Neuronal stem cell (in vitro differentiated cells): ENCODE measurements around the gene SV2A.

Experiments used
- DNase-seq: peaks from one replicate; pipeline ENCODE4 v3.0.0-alpha.2; 2013; ENCODE audit warnings: low spot score
- H2AFZ ChIP-seq: one replicate; pipeline ENCODE4 v1.6.1; 2013; ENCODE audit warnings: mild to moderate bottlenecking, low read length, inconsistent platforms
- H2AK5ac ChIP-seq: 2 replicates; pipeline ENCODE4 v1.6.1; 2013; ENCODE audit warnings: low read depth, mild to moderate bottlenecking, inconsistent platforms, low read length, moderate library complexity, mixed read lengths
- H2BK120ac ChIP-seq: 2 replicates; pipeline ENCODE4 v1.6.1; 2013; ENCODE audit warnings: low read depth, mild to moderate bottlenecking, inconsistent platforms, low read length, moderate library complexity, mixed read lengths
- H2BK12ac ChIP-seq: one replicate; pipeline ENCODE4 v1.6.1; 2013; ENCODE audit warnings: low read length, inconsistent platforms
- H2BK15ac ChIP-seq: 2 replicates; pipeline ENCODE4 v1.6.1; 2013; ENCODE audit warnings: mild to moderate bottlenecking, low read length, inconsistent platforms, mixed read lengths
- H2BK5ac ChIP-seq: one replicate; pipeline ENCODE4 v1.6.1; 2013; ENCODE audit warnings: inconsistent platforms, mild to moderate bottlenecking, low read length, moderate library complexity
- H3K14ac ChIP-seq: one replicate; pipeline ENCODE4 v1.6.1; 2013; ENCODE audit warnings: low read length, inconsistent platforms
- H3K18ac ChIP-seq: 2 replicates; pipeline ENCODE4 v1.6.1; 2013; ENCODE audit warnings: low read length, inconsistent platforms
- H3K23ac ChIP-seq: 2 replicates; pipeline ENCODE4 v1.6.1; 2013; ENCODE audit warnings: low read depth, mild to moderate bottlenecking, mixed read lengths, low read length, inconsistent platforms; ENCODE audit not compliant: poor library complexity
- H3K27ac ChIP-seq: replicated peaks from 3 replicates; pipeline ENCODE4 v1.5.1; 2013; ENCODE audit warnings: low read length, inconsistent platforms
- H3K27me3 ChIP-seq, 3 experiments: 2 replicates each; pipeline ENCODE4 v1.6.1; 2013; ENCODE audit warnings: low read length in 3 of 3, mild to moderate bottlenecking in 2 of 3, inconsistent platforms in 1 of 3, low read depth in 1 of 3, mixed read lengths in 1 of 3, moderate library complexity in 1 of 3; ENCODE audit not compliant: control insufficient read depth in 3 of 3, insufficient read depth in 3 of 3
- H3K36me3 ChIP-seq, 2 donors: replicated peaks in 1 of 2; 2 replicates each; pipeline ENCODE4 v1.6.1; 2013; ENCODE audit warnings: low read length in 2 of 2; ENCODE audit not compliant: control insufficient read depth in 2 of 2, insufficient read depth in 2 of 2
- H3K4ac ChIP-seq: 2 replicates; pipeline ENCODE4 v1.6.1; 2013; ENCODE audit warnings: inconsistent platforms, mild to moderate bottlenecking, low read length, moderate library complexity
- H3K4me1 ChIP-seq, 2 donors: 1 replicate in 1 of 2; 2 replicates in 1 of 2; pipeline ENCODE4 v1.6.1; 2013; ENCODE audit warnings: low read length in 2 of 2, low read depth in 1 of 2; ENCODE audit not compliant: control insufficient read depth in 2 of 2, insufficient read depth in 1 of 2
- H3K4me2 ChIP-seq: one replicate; pipeline ENCODE4 v1.6.1; 2013; ENCODE audit warnings: mild to moderate bottlenecking, low read length, inconsistent platforms; ENCODE audit not compliant: insufficient read depth, poor library complexity, severe bottlenecking
- H3K4me3 ChIP-seq, 2 donors: 2 replicates each; pipeline ENCODE4 v1.5.1; 2013; ENCODE audit warnings: low read length in 2 of 2, mild to moderate bottlenecking in 2 of 2, inconsistent platforms in 1 of 2, moderate library complexity in 1 of 2
- H3K79me1 ChIP-seq: one replicate; pipeline ENCODE4 v1.6.1; 2013; ENCODE audit warnings: low read depth, mild to moderate bottlenecking, inconsistent platforms, low read length, moderate library complexity
- H3K9ac ChIP-seq: one replicate; pipeline ENCODE4 v1.6.1; 2013; ENCODE audit warnings: mild to moderate bottlenecking, low read depth, low read length, inconsistent platforms; ENCODE audit not compliant: poor library complexity
- H3K9me3 ChIP-seq, 2 donors: replicated peaks in 1 of 2; 2 replicates each; pipeline versions ENCODE3 to v1.6.1; 2013; ENCODE audit warnings: low read length in 2 of 2, mild to moderate bottlenecking in 2 of 2, inconsistent platforms in 1 of 2, low read depth in 1 of 2, mixed read lengths in 1 of 2, moderate library complexity in 1 of 2; ENCODE audit not compliant: control insufficient read depth in 2 of 2, insufficient read depth in 1 of 2
- H4K8ac ChIP-seq: one replicate; pipeline ENCODE4 v1.6.1; 2013; ENCODE audit warnings: low read depth, mild to moderate bottlenecking, inconsistent platforms, low read length, moderate library complexity
- H4K91ac ChIP-seq: one replicate; pipeline ENCODE4 v1.6.1; 2013; ENCODE audit warnings: low read length, low read depth, mild to moderate bottlenecking, inconsistent platforms; ENCODE audit not compliant: poor library complexity
- WGBS, 2 donors: extraction: QIAGEN DNeasy Blood & Tissue Kit; methylation state at CpG; one replicate each; pipeline ENCODE4 v1.1.7; 2013; ENCODE audit warnings: missing lambda C conversion rate in 2 of 2, mixed read lengths in 1 of 2; ENCODE audit not compliant: insufficient read length in 2 of 2, insufficient replicate concordance in 1 of 2; ENCODE audit errors: extremely low coverage in 2 of 2; 5-methylcytosine and 5-hydroxymethylcytosine counted together

The SV2A gene

DNA sequence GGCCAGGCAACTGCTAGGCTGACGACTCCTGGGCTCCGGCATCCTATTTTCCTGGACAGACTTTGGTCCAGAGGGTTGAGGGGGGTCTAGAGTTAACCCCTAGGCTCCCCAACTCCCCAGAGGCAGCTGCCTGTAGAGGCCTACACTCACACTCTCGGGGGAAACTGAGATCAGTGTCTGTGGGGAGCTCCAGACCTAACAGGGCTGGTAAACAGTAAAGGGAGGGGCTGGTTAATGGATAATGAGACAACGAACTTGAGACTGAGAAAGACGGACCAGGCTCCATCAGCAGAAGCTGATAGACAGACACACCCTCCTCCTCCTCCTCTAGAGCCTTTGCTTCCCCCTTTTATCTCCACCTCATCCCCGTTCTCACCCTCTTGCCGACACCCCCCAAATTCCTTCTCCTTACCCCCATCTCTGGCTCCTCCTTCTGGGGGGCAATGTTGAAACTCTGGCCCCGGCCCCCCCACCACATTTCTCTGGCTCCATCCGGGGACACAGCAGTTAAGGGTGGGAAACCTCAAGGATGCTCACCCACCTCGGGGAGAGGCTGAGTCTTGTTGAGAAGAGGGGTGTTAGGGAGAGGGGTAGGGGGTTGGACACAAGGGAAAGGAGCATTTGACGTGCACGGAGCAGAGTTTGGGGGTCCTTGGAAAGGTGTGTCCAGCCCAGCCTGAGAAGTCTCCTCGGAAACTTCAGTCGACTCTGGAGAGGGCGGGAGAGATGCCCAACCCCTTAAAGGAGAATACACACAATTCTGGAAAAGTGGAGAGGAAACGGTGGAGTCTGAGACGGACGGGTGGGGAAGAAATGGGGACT lies 18.7 kb upstream of the SV2A start, which contains the start of gene MTMR11:
TSS of gene MTMR11 (minus strand) at position 710 of the 822 bp plus-strand sequence. CDS start at position 478, 232 bp downstream.
- Histone ChIP-seq H3K27ac (no peak within 1 kb of the TSS), H4K91ac (no peak within 1 kb of the TSS), H2AFZ (peak within 1 kb of the TSS; percentile 78), H3K79me1 (no peaks in the 10 kb centered on the region), H3K36me3 (no peaks in the 10 kb centered on the region), H2BK120ac (no peak within 1 kb of the TSS), H2AK5ac (no peak within 1 kb of the TSS), H3K14ac (no peak within 1 kb of the TSS), H3K9ac (no peak within 1 kb of the TSS), H3K18ac (peak within 1 kb of the TSS; percentile 11), H4K8ac (no peak within 1 kb of the TSS), H3K23ac (no peak within 1 kb of the TSS), H2BK12ac (no peak within 1 kb of the TSS), H3K4me1 (peaks cover 14 to 19% of the 10 kb centered on the region in 2 donors), H3K4me3 (peak within 1 kb of the TSS; percentile 29 to 49), H3K4ac (no peak within 1 kb of the TSS), H2BK5ac (no peak within 1 kb of the TSS), H3K9me3 (no peaks in the 10 kb centered on the region), H3K27me3 (no peaks in the 10 kb centered on the region), H2BK15ac (no peak within 1 kb of the TSS), H3K4me2 (peak within 1 kb of the TSS; percentile 31)
- DNase-seq: no peak
- no CpG with 5 or more reads among the region's 18 CpGs for WGBS, 2 donors

DNA sequence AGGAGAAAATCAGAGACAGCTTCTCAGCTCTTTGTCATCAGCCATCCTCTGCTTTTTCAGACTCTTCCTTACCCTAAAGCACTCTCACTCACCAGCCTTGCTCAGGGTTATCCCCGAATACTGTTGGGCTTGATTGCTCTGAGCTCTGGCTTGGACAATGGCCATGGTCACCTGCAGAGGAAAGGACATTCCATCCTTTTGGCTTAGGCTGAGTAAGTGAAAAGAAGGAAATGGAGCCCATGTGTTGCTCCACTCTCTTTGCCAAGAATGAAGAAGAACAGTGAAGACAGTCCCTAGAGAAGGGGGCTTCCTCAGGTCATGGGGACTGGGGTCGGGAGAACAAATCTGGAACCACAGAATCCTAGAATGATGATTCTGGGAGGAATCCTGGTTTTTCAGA lies 16.7 kb upstream of the SV2A start:
- Histone ChIP-seq H4K91ac (no peak overlapping the region), H3K4me2 (no peak overlapping the region), H3K27ac (no peak overlapping the region), H3K36me3 (no peaks in the 10 kb centered on the region), H3K9me3 (no peaks in the 10 kb centered on the region), H2BK5ac (no peak overlapping the region), H2BK15ac (no peak overlapping the region), H3K27me3 (no peaks in the 10 kb centered on the region), H2BK120ac (no peak overlapping the region), H4K8ac (no peak overlapping the region), H3K14ac (no peak overlapping the region), H2AFZ (no peak overlapping the region), H3K4me3 (no peak overlapping the region), H3K79me1 (no peaks in the 10 kb centered on the region), H3K18ac (no peak overlapping the region), H3K23ac (no peak overlapping the region), H3K4ac (no peak overlapping the region), H3K4me1 (peaks cover 14 to 18% of the 10 kb centered on the region in 2 donors), H3K9ac (no peak overlapping the region), H2AK5ac (no peak overlapping the region), H2BK12ac (no peak overlapping the region)
- WGBS, 2 donors: no CpG with 5 or more reads among the region's 2 CpGs
- DNase-seq: no peak

- WGBS, 2 donors: no CpG with 5 or more reads among the region's 4 CpGs
- Histone ChIP-seq H2BK15ac (no peak overlapping the region), H2AFZ (no peak overlapping the region), H3K4me2 (no peak overlapping the region), H2BK5ac (no peak overlapping the region), H4K8ac (no peak overlapping the region), H2BK120ac (no peak overlapping the region), H3K27ac (no peak overlapping the region), H4K91ac (no peak overlapping the region), H3K36me3 (no peaks in the 10 kb centered on the region), H3K18ac (no peak overlapping the region), H3K79me1 (no peaks in the 10 kb centered on the region), H3K4me1 (peaks cover 13 to 17% of the 10 kb centered on the region in 2 donors), H3K4ac (no peak overlapping the region), H3K9ac (no peak overlapping the region), H3K14ac (no peak overlapping the region), H3K23ac (no peak overlapping the region), H3K27me3 (no peaks in the 10 kb centered on the region), H3K4me3 (peak overlapping the region in 1 of 2 donors; percentile 23), H3K9me3 (no peaks in the 10 kb centered on the region), H2BK12ac (no peak overlapping the region), H2AK5ac (no peak overlapping the region)
- no peak for DNase-seq
Observed at GRCh38 chr1:149933208-149933607, 15.6 kb upstream of the SV2A start.

DNA sequence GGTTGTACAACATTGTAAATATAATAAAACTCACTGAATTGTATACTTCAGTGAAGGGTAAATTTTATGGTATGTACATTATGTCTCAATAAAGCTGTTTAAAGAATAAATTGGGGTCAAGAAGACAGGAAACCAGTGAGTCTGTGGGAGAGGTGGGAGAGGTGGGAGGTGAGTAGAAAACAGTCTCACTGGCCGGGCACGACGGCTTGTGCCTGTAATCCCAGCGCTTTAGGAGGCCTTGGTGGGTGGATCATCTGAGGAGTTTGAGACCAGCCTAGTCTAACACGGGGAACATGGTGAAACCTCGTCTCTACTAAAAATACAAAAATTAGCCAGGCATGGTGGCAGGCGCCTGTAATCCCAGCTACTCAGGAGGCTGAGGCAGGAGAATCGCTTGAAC lies 14.8 kb upstream of the SV2A start:
- no CpG with 5 or more reads among the region's 8 CpGs for WGBS, 2 donors
- Histone ChIP-seq H3K9ac (no peak overlapping the region), H3K23ac (no peak overlapping the region), H2AK5ac (no peak overlapping the region), H3K18ac (no peak overlapping the region), H3K4me2 (no peak overlapping the region), H2BK15ac (no peak overlapping the region), H3K36me3 (no peaks in the 10 kb centered on the region), H2BK120ac (no peak overlapping the region), H3K79me1 (no peaks in the 10 kb centered on the region), H3K4ac (no peak overlapping the region), H3K4me1 (peaks cover 8 to 15% of the 10 kb centered on the region in 2 donors), H3K27ac (no peak overlapping the region), H2BK12ac (no peak overlapping the region), H3K4me3 (no peak overlapping the region), H2AFZ (no peak overlapping the region), H4K91ac (no peak overlapping the region), H2BK5ac (no peak overlapping the region), H4K8ac (no peak overlapping the region), H3K14ac (no peak overlapping the region), H3K27me3 (no peaks in the 10 kb centered on the region), H3K9me3 (no peaks in the 10 kb centered on the region)
- no peak for DNase-seq
